Activated CD4-positive, alpha-beta memory T cell treated with anti-CD3 and anti-CD28 coated beads, Interleukin-2, amount 10 ng/mL, durations not matched to agents 7 days and 5 days (primary cell): ENCODE data around the gene PRKCE. TPM values are rescaled to one million over a fixed set of nuclear protein-coding genes. Genes with fewer than 3 reads are reported as not detected.

ENCODE experiments used
- CTCF ChIA-PET: fragments of 350-600 bp; sonication (Branson Sonifier 250); formaldehyde crosslinking; loops from one replicate; lab custom pipeline; 2021; ENCODE audit warnings: antibody characterized with exemption, inconsistent platforms; lab: Charles Lee
- POLR2A ChIA-PET: fragments of 350-600 bp; sonication (Branson Sonifier 250); formaldehyde crosslinking; loops from one replicate; lab custom pipeline; 2021; ENCODE audit warnings: antibody characterized with exemption; lab: Charles Lee
- DNase-seq: peaks from one replicate; pipeline ENCODE4 v3.0.0-alpha.2; 2020
- H3K27ac Mint-ChIP-seq: one replicate; pipeline ENCODE4 v1.8.0; 2021; ENCODE audit warnings: mild to moderate bottlenecking, mixed read lengths
- H3K27me3 Mint-ChIP-seq: one replicate; pipeline ENCODE4 v1.8.0; 2021; ENCODE audit warnings: mixed read lengths
- H3K36me3 Mint-ChIP-seq: one replicate; pipeline ENCODE4 v1.8.0; 2021; ENCODE audit warnings: low read depth, mixed read lengths
- H3K4me1 Mint-ChIP-seq: one replicate; pipeline ENCODE4 v1.8.0; 2021; ENCODE audit warnings: mixed read lengths
- H3K4me3 Mint-ChIP-seq: one replicate; pipeline ENCODE4 v1.8.0; 2021; ENCODE audit warnings: mild to moderate bottlenecking, mixed read lengths
- H3K9me3 Mint-ChIP-seq: one replicate; pipeline ENCODE4 v1.8.0; 2021; ENCODE audit warnings: mixed read lengths
- total RNA-seq, 2 experiments: library from RNA; stranded (reverse); gene quantifications; one replicate each; pipeline ENCODE4 v1.2.3, GENCODE V29; 2021

Gene PRKCE
- total RNA-seq, 2 experiments from 2014 or later: 20.6 to 23.3 TPM

DNA sequence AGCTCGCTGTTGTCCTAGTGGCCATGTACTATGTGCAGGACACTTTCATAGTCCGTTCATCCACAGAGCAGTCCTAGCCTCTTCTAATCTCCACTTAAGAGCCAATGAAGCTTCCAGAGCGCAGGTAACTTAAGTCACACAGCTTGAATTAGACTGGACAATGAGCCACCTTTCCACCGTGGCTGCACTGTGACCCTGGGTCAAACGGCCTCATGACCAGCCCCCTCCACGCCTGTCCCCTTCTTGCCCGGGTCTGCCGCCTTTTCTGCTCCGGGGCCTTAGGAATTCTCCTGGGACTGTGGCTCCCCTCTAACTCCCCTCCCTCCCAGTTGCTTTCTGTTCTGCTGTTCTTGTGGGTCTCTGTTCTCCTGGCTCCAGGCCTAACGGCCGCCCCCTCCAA lies 8.4 kb upstream of the PRKCE start:
- no peak for DNase-seq
- H3K4me3 Mint-ChIP-seq: peak overlapping the region; percentile 60
- no peak overlapping the region for H3K27ac Mint-ChIP-seq
- CTCF ChIA-PET: interaction anchor here (0.9 to 3.2 kb wide), 5 partner anchors 10 to 296 kb away, joined by 3 to 29 read pairs (median 4); no protein-coding TSS in a partner anchor
- H3K9me3 Mint-ChIP-seq: no peaks in the 10 kb centered on the region
- H3K36me3 Mint-ChIP-seq: peaks cover 2% of the 10 kb centered on the region
- peaks cover 22% of the 10 kb centered on the region for H3K4me1 Mint-ChIP-seq
- H3K27me3 Mint-ChIP-seq: peaks cover 43% of the 10 kb centered on the region
- POLR2A ChIA-PET: interaction anchor here (1.2 to 1.9 kb wide), 2 partner anchors 137 to 720 kb away, joined by 3 to 4 read pairs; no protein-coding TSS in a partner anchor

GRCh38 chr2:45643543-45644542 lies 7.6 kb upstream of the PRKCE start:
- ChIA-PET POLR2A (interaction anchor here (1.2 to 1.9 kb wide), 2 partner anchors 137 to 720 kb away, joined by 3 to 4 read pairs; no protein-coding TSS in a partner anchor), CTCF (interaction anchor here (1.0 to 3.2 kb wide), 5 partner anchors 13 to 136 kb away, joined by 3 to 29 read pairs (median 3); no protein-coding TSS in a partner anchor)
- peaks cover 23% of the 10 kb centered on the region for H3K4me1 Mint-ChIP-seq
- H3K4me3 Mint-ChIP-seq: peak overlapping the region; percentile 60
- peaks cover 2% of the 10 kb centered on the region for H3K36me3 Mint-ChIP-seq
- peak; percentile 72 for DNase-seq
- no peak overlapping the region for H3K27ac Mint-ChIP-seq
- no peaks in the 10 kb centered on the region for H3K9me3 Mint-ChIP-seq
- peaks cover 38% of the 10 kb centered on the region for H3K27me3 Mint-ChIP-seq

DNA sequence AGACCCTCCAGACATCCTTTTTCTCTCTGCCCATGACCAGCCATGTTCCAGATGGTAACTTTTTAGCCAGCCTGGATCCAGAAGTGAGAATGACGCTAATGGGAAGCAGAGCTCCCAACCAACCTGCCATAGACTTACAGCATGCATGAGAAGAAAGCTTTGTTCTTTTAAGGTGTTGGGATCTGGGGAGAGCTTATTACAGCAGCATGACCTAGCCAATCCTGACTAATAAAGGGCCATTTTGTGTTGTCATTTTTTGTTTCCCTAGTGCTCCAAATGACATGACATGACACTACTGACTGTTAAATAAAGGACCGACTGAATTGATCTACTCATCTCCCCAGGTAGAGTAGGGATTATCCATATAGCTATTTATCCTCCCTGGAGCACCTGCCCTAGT lies 5.2 kb upstream of the PRKCE start:
- Mint-ChIP-seq H3K4me3 (no peak overlapping the region), H3K36me3 (peaks cover 7% of the 10 kb centered on the region)

DNA sequence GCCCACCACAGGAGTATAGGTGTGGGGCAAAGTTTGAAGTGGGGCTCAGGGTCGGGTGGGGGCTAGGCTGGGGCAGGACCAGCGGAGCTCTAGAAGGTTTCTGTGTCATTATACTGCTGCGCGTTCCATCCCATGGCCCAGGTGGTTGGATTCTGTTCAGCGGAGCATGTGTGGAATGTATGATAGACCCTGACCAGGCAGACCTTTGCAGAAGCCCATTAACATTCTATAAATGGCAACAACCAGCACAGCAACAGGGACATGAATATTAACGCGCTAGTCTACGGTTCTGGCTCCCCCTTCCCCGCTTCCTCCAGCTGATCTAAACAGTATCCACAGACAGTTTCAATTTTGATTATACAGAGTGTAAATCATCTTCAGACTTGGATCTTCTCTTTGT lies 4.1 kb upstream of the PRKCE start:
- Mint-ChIP-seq H3K27me3 (peaks cover 14% of the 10 kb centered on the region), H3K36me3 (peaks cover 11% of the 10 kb centered on the region), H3K9me3 (no peaks in the 10 kb centered on the region), H3K4me1 (peaks cover 25% of the 10 kb centered on the region), H3K4me3 (no peak overlapping the region), H3K27ac (no peak overlapping the region)
- ChIA-PET POLR2A (no interaction called here), CTCF (interaction anchor here (0.6 kb wide), 1 partner anchor 415 kb away, joined by 3 read pairs; no protein-coding TSS in a partner anchor)
- DNase-seq: no peak

More for the DNA sequence above, 5.2 kb upstream of the PRKCE start:
- peaks cover 21% of the 10 kb centered on the region for H3K27me3 Mint-ChIP-seq
- ChIA-PET POLR2A (no interaction called here), CTCF (interaction anchor here (1.4 to 3.2 kb wide), 2 partner anchors 134 to 347 kb away, joined by 5 to 29 read pairs; no protein-coding TSS in a partner anchor)
- H3K9me3 Mint-ChIP-seq: no peaks in the 10 kb centered on the region
- peaks cover 25% of the 10 kb centered on the region for H3K4me1 Mint-ChIP-seq
- no peak overlapping the region for H3K27ac Mint-ChIP-seq
- DNase-seq: no peak

- ChIA-PET CTCF (no interaction called here), POLR2A (no interaction called here)
- no peak overlapping the region for H3K27ac Mint-ChIP-seq
- H3K36me3 Mint-ChIP-seq: peaks cover 12% of the 10 kb centered on the region
- H3K27me3 Mint-ChIP-seq: peaks cover 13% of the 10 kb centered on the region
- no peak overlapping the region for H3K4me3 Mint-ChIP-seq
- peaks cover 30% of the 10 kb centered on the region for H3K4me1 Mint-ChIP-seq
- no peaks in the 10 kb centered on the region for H3K9me3 Mint-ChIP-seq
- no peak for DNase-seq
Measured at GRCh38 chr2:45647986-45648520, 3.4 kb upstream of the PRKCE start.

DNA sequence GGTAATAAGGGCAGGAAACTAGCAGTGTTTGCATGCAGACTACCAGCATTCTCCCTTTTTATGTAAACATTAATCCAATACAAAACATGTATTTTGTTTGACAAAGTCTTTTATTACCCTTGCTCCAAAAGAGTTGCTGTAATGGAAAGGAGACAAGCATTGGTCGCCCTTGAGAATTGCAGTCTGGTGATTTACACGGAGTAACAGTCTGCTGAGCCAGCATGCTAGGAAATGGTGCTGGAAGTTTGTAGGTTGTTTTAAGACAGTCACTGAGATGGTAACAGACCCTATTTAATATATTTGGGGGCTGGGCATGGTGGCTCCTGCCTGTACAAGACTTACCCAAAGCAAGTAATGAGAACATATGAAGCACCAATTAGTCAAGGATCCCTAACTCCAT lies 2.8 kb upstream of the PRKCE start:
- ChIA-PET CTCF (no interaction called here), POLR2A (no interaction called here)
- Mint-ChIP-seq H3K4me1 (peaks cover 28% of the 10 kb centered on the region), H3K9me3 (no peaks in the 10 kb centered on the region), H3K27me3 (peaks cover 8% of the 10 kb centered on the region), H3K4me3 (peak overlapping the region; percentile 19), H3K36me3 (peaks cover 12% of the 10 kb centered on the region), H3K27ac (no peak overlapping the region)
- DNase-seq: no peak

- peaks cover 3% of the 10 kb centered on the region for H3K27me3 Mint-ChIP-seq
- peaks cover 29% of the 10 kb centered on the region for H3K4me1 Mint-ChIP-seq
- no peaks in the 10 kb centered on the region for H3K9me3 Mint-ChIP-seq
- CTCF ChIA-PET: interaction anchor here (1.0 to 1.6 kb wide), 2 partner anchors 11 to 129 kb away, joined by 3 to 10 read pairs; no protein-coding TSS in a partner anchor
- H3K36me3 Mint-ChIP-seq: peaks cover 13% of the 10 kb centered on the region
- no peak overlapping the region for H3K27ac Mint-ChIP-seq
- DNase-seq: no peak
- POLR2A ChIA-PET: interaction anchor here (1.0 to 3.3 kb wide), 6 partner anchors 11 to 256 kb away, joined by 3 to 19 read pairs (median 5); partner anchors contain the start of gene SRBD1
- H3K4me3 Mint-ChIP-seq: peak overlapping the region; percentile 93
Measured at GRCh38 chr2:45649462-45649857, 2.0 kb upstream of the PRKCE start.

GRCh38 chr2:45649858-45650811 lies 1.3 kb upstream of the PRKCE start:
- Mint-ChIP-seq H3K27me3 (peaks cover 3% of the 10 kb centered on the region), H3K4me3 (peak overlapping the region; percentile 93), H3K9me3 (no peaks in the 10 kb centered on the region), H3K36me3 (peaks cover 13% of the 10 kb centered on the region), H3K27ac (peak overlapping the region; percentile 77), H3K4me1 (peaks cover 29% of the 10 kb centered on the region)
- POLR2A ChIA-PET: interaction anchor here (0.6 to 3.3 kb wide), 12 partner anchors 12 to 1507 kb away, joined by 3 to 19 read pairs (median 4); partner anchors contain the start of gene SRBD1
- CTCF ChIA-PET: interaction anchor here (1.0 to 1.6 kb wide), 3 partner anchors 12 to 129 kb away, joined by 3 to 10 read pairs (median 3); no protein-coding TSS in a partner anchor
- DNase-seq: peak; percentile 61

GRCh38 chr2:45650851-45651414 lies 542 bp upstream of the PRKCE start:
- Mint-ChIP-seq H3K9me3 (no peaks in the 10 kb centered on the region), H3K4me3 (peak overlapping the region; percentile 93), H3K27me3 (peaks cover 3% of the 10 kb centered on the region), H3K27ac (peak overlapping the region; percentile 94), H3K4me1 (peaks cover 29% of the 10 kb centered on the region), H3K36me3 (peaks cover 13% of the 10 kb centered on the region)
- ChIA-PET POLR2A (interaction anchor here (0.6 to 3.3 kb wide), 10 partner anchors 12 to 1507 kb away, joined by 3 to 19 read pairs (median 4); no protein-coding TSS in a partner anchor), CTCF (interaction anchor here (1.2 to 2.9 kb wide), 3 partner anchors 61 to 128 kb away, joined by 3 to 11 read pairs (median 10); no protein-coding TSS in a partner anchor)
- DNase-seq: peak; percentile 94

GRCh38 chr2:45652090-45653031 lies 886 bp downstream of the PRKCE start:
- ChIA-PET CTCF (interaction anchor here (1.1 to 2.9 kb wide), 4 partner anchors 10 to 284 kb away, joined by 3 to 11 read pairs (median 4); no protein-coding TSS in a partner anchor), POLR2A (interaction anchor here (1.2 to 3.3 kb wide), 3 partner anchors 8 to 85 kb away, joined by 3 to 19 read pairs (median 5); no protein-coding TSS in a partner anchor)
- peak overlapping the region; percentile 74 for H3K4me3 Mint-ChIP-seq
- H3K36me3 Mint-ChIP-seq: peaks cover 13% of the 10 kb centered on the region
- no peaks in the 10 kb centered on the region for H3K9me3 Mint-ChIP-seq
- H3K27me3 Mint-ChIP-seq: peaks cover 3% of the 10 kb centered on the region
- peak overlapping the region; percentile 68 for H3K27ac Mint-ChIP-seq
- DNase-seq: peak; percentile 31
- peaks cover 29% of the 10 kb centered on the region for H3K4me1 Mint-ChIP-seq
